H1 (cell line): Measurements from ENCODE around the gene SELENOK. TPM values are rescaled to one million over a fixed set of nuclear protein-coding genes. Genes with fewer than 3 reads are reported as not detected.

Experiments
- CTCF ChIA-PET: fragments of 300-600 bp; sonication (Branson Sonifier 250); formaldehyde crosslinking; loops from one replicate; lab custom pipeline; 2021; ENCODE audit not compliant: partially characterized antibody; lab: Charles Lee
- POLR2A ChIA-PET: fragments of 300-600 bp; sonication (Branson Sonifier 250); formaldehyde crosslinking; loops from one replicate; lab custom pipeline; 2021; ENCODE audit warnings: inconsistent platforms; ENCODE audit not compliant: partially characterized antibody; lab: Charles Lee
- DNase-seq, 2 experiments: peaks; one replicate each; pipeline versions ENCODE4 v3.0.0 to v3.0.0-alpha.2; 2010 to 2022; ENCODE audit warnings: low spot score in 2 of 2, low read depth in 1 of 2, mixed read lengths in 1 of 2
- FAIRE-seq: peaks from 2 replicates; lab custom pipeline; 2011; peaks lifted over from hg19 to GRCh38; lab: Jason Lieb, UNC
- H2AFZ ChIP-seq: 2 replicates; pipeline ENCODE4 v1.8.1; 2012; ENCODE audit warnings: low read length, inconsistent platforms
- H2AK5ac ChIP-seq: 2 replicates; pipeline ENCODE4 v1.6.1; 2013; ENCODE audit warnings: low read depth, low read length
- H2BK120ac ChIP-seq: replicated peaks from 2 replicates; pipeline ENCODE3; 2013; ENCODE audit warnings: low read depth, low read length, inconsistent platforms
- H2BK12ac ChIP-seq: 2 replicates; pipeline ENCODE4 v1.6.1; 2013; ENCODE audit warnings: low read depth, low read length
- H2BK15ac ChIP-seq: 2 replicates; pipeline ENCODE4 v1.6.1; 2013; ENCODE audit warnings: low read length
- H2BK20ac ChIP-seq: 2 replicates; pipeline ENCODE4 v1.6.1; 2013; ENCODE audit warnings: low read length
- H2BK5ac ChIP-seq: 2 replicates; pipeline ENCODE4 v1.6.1; 2013; ENCODE audit warnings: low read depth, low read length
- H3K14ac ChIP-seq: 2 replicates; pipeline ENCODE4 v1.6.1; 2013; ENCODE audit warnings: inconsistent platforms; ENCODE audit not compliant: insufficient read length
- H3K18ac ChIP-seq: 2 replicates; pipeline ENCODE4 v1.6.1; 2013; ENCODE audit warnings: low read length; ENCODE audit errors: extremely low read depth
- H3K23ac ChIP-seq: 2 replicates; pipeline ENCODE4 v1.6.1; 2013; ENCODE audit warnings: inconsistent platforms; ENCODE audit not compliant: insufficient read length
- H3K23me2 ChIP-seq: 2 replicates; pipeline ENCODE4 v1.6.1; 2013; ENCODE audit warnings: low read depth, low read length
- H3K27ac ChIP-seq: 2 replicates; pipeline ENCODE4 v1.6.1; 2011; ENCODE audit warnings: low read depth, low read length, inconsistent platforms
- H3K27me3 ChIP-seq, 4 experiments: replicated peaks in 1 of 4; 1 replicate in 1 of 4; 2 replicates in 3 of 4; pipeline versions ENCODE4 v1.6.1 to v1.8.1; 2011 to 2013; ENCODE audit warnings: low read length in 3 of 4, mild to moderate bottlenecking in 3 of 4, inconsistent platforms in 2 of 4, mixed read lengths in 2 of 4, moderate library complexity in 1 of 4; ENCODE audit not compliant: control insufficient read depth in 3 of 4, insufficient read depth in 3 of 4; ENCODE audit errors: extremely low read depth in 1 of 4
- H3K36me3 ChIP-seq, 4 experiments: 2 replicates each; pipeline versions ENCODE4 v1.6.1 to v1.8.1; 2011 to 2013; ENCODE audit warnings: mild to moderate bottlenecking in 4 of 4, low read length in 3 of 4, moderate library complexity in 2 of 4, control low read depth in 1 of 4, inconsistent platforms in 1 of 4; ENCODE audit not compliant: insufficient read depth in 4 of 4, control insufficient read depth in 2 of 4
- H3K4ac ChIP-seq: replicated peaks from 2 replicates; pipeline ENCODE3; 2013; ENCODE audit warnings: low read length, low read depth, mixed read lengths, inconsistent platforms; ENCODE audit not compliant: insufficient read length
- H3K4me1 ChIP-seq, 4 experiments: replicated peaks in 1 of 4; 1 replicate in 1 of 4; 2 replicates in 3 of 4; pipeline versions ENCODE4 v1.6.1 to v1.8.1; 2011 to 2013; ENCODE audit warnings: low read length in 3 of 4, inconsistent platforms in 2 of 4, mixed read lengths in 1 of 4; ENCODE audit not compliant: insufficient read depth in 4 of 4, control insufficient read depth in 3 of 4
- H3K4me2 ChIP-seq, 2 experiments: 2 replicates each; pipeline versions ENCODE4 v1.6.1 to v1.8.1; 2011 to 2013; ENCODE audit warnings: low read depth in 2 of 2, low read length in 2 of 2, control low read depth in 1 of 2, inconsistent platforms in 1 of 2, mild to moderate bottlenecking in 1 of 2; ENCODE audit not compliant: insufficient read depth in 1 of 2
- H3K4me3 ChIP-seq, 4 experiments: fragments of 200-600, 300-600 bp in 1 of 4; sonication (generic), shearing (Covaris generic), sonication (Bioruptor Twin) in 1 of 4; 2 replicates each; pipeline versions ENCODE4 v1.5.1 to v1.8.1; 2011 to 2016; ENCODE audit warnings: low read length in 4 of 4, low read depth in 3 of 4, control low read depth in 2 of 4, inconsistent platforms in 2 of 4, mild to moderate bottlenecking in 2 of 4, mixed read lengths in 1 of 4, moderate library complexity in 1 of 4; ENCODE audit not compliant: insufficient read depth in 2 of 4; ENCODE audit errors: extremely low read depth in 1 of 4
- H3K56ac ChIP-seq: replicated peaks from 2 replicates; pipeline ENCODE3; 2013; ENCODE audit warnings: low read depth, mild to moderate bottlenecking, mixed read lengths, low read length, inconsistent platforms; ENCODE audit not compliant: insufficient read length
- H3K79me1 ChIP-seq: 2 replicates; pipeline ENCODE4 v1.6.1; 2013; ENCODE audit warnings: low read depth, low read length, control low read depth
- H3K79me2 ChIP-seq, 2 experiments: 2 replicates each; pipeline versions ENCODE4 v1.6.1 to v1.8.1; 2012 to 2013; ENCODE audit warnings: low read length in 2 of 2, mild to moderate bottlenecking in 2 of 2, inconsistent platforms in 1 of 2; ENCODE audit not compliant: insufficient read depth in 2 of 2, control insufficient read depth in 1 of 2
- H3K9ac ChIP-seq, 4 experiments: replicated peaks in 1 of 4; 1 replicate in 1 of 4; 2 replicates in 3 of 4; pipeline versions ENCODE4 v1.6.1 to v1.8.1; 2011 to 2013; ENCODE audit warnings: low read depth in 3 of 4, low read length in 3 of 4, control low read depth in 2 of 4, mild to moderate bottlenecking in 2 of 4, moderate library complexity in 2 of 4, inconsistent platforms in 1 of 4; ENCODE audit errors: extremely low read depth in 1 of 4
- H3K9me3 ChIP-seq, 2 experiments: 2 replicates each; pipeline versions ENCODE4 v1.6.1 to v1.8.1; 2012 to 2013; ENCODE audit warnings: mild to moderate bottlenecking in 2 of 2, moderate library complexity in 2 of 2, control low read depth in 1 of 2, inconsistent platforms in 1 of 2, low read depth in 1 of 2, low read length in 1 of 2, mixed read lengths in 1 of 2; ENCODE audit not compliant: insufficient read depth in 2 of 2
- H4K20me1 ChIP-seq, 2 experiments: replicated peaks in 1 of 2; 2 replicates each; pipeline versions ENCODE3 to v1.8.1; 2011 to 2013; ENCODE audit warnings: inconsistent platforms in 2 of 2, low read length in 2 of 2, mild to moderate bottlenecking in 1 of 2; ENCODE audit not compliant: insufficient read depth in 2 of 2, control insufficient read depth in 1 of 2
- H4K5ac ChIP-seq: 2 replicates; pipeline ENCODE4 v1.6.1; 2013; ENCODE audit warnings: low read length, low read depth, mixed read lengths, inconsistent platforms; ENCODE audit not compliant: insufficient read length
- H4K8ac ChIP-seq: 2 replicates; pipeline ENCODE4 v1.8.0; 2013; ENCODE audit warnings: mild to moderate bottlenecking, moderate library complexity, low read length, inconsistent platforms; ENCODE audit not compliant: insufficient read depth; ENCODE audit errors: extremely low read depth
- H4K91ac ChIP-seq: replicated peaks from 2 replicates; pipeline ENCODE3; 2013; ENCODE audit warnings: low read length, mixed read lengths, inconsistent platforms; ENCODE audit not compliant: insufficient read length
- ATF3 ChIP-seq: IDR thresholded peaks from 2 replicates; pipeline ENCODE4 v1.6.1; 2011; ENCODE audit warnings: low read depth, mild to moderate bottlenecking, low read length; ENCODE audit not compliant: insufficient read depth
- POLR2A ChIP-seq, 2 experiments: IDR thresholded peaks; 1 replicate in 1 of 2; 2 replicates in 1 of 2; pipeline ENCODE4 v1.6.1; 2011; ENCODE audit warnings: low read depth in 2 of 2, low read length in 2 of 2, mild to moderate bottlenecking in 2 of 2; ENCODE audit errors: control extremely low read depth in 1 of 2
- polyA plus RNA-seq, 7 experiments: library from polyadenylated mRNA; depleted of rRNA in 3 of 7; stranded (reverse) in 5 of 7; unstranded in 2 of 7; fragments of >200 nt in 5 of 7; fragments of 200-250 nt in 2 of 7; gene quantifications; 1 replicate in 5 of 7; 2 replicates in 1 of 7; 4 replicates in 1 of 7; pipeline versions ENCODE4 v1.2.1 to v1.2.3, GENCODE V29; 2011 to 2013; ENCODE audit warnings: missing spikeins in 2 of 7, mixed read lengths in 2 of 7
- total RNA-seq: library from RNA; stranded (reverse); fragmentation: NEBNext Ultra II Directional; extraction: Animal tissue kit (Norgen Biotek cat#: 25700); gene quantifications from 2 replicates; pipeline ENCODE4 v1.2.1, GENCODE V29; 2021
- TF ChIP-seq, protein P1 (sequence below), 3 experiments: IDR thresholded peaks; 1 replicate in 2 of 3; 2 replicates in 1 of 3; pipeline versions ENCODE4 v1.5.1 to v1.6.1; 2011; ENCODE audit warnings: low read length in 3 of 3, mild to moderate bottlenecking in 3 of 3, inconsistent platforms in 2 of 3, low read depth in 1 of 3, moderate library complexity in 1 of 3; ENCODE audit not compliant: insufficient read depth in 1 of 3; ENCODE audit errors: control extremely low read depth in 1 of 3

The SELENOK gene
- total and polyA plus RNA-seq, 2 of the 8 experiments (the other 6 are each of a cell fraction or from before 2014, with no cell fraction given): 26.9 to 40.2 TPM

DNA sequence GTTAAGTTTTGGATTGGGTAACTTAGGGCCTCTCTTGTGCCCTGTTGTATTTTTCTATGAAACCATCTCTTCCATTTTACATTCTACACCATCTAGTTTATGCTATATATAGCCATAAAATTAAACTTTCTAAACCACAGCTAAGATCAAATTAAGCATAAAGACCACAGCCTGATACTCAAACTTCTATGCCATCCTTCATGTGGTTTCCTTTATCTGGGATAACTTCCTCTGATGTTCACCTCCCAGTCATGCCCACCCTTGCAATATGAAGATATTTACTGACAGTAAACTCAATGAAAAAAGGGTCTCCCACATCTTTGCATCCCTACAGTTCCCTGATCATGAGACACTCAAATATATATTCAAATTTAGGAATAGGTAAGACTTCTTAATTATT lies 4.2 kb downstream of the SELENOK start:
- Histone ChIP-seq H3K23ac (no peak overlapping the region), H2BK12ac (no peak overlapping the region), H3K27me3 (no peaks in the 10 kb centered on the region), H3K9ac (no peak overlapping the region), H2BK120ac (no peak overlapping the region), H3K18ac (no peak overlapping the region), H4K20me1 (peaks cover 0 to 2% of the 10 kb centered on the region in 2 experiments), H3K23me2 (peaks cover 3% of the 10 kb centered on the region; the same call in 1 of the 2 replicates), H2BK15ac (no peak overlapping the region), H3K27ac (no peak overlapping the region), H3K56ac (no peak overlapping the region), H4K5ac (no peak overlapping the region), H3K79me1 (no peaks in the 10 kb centered on the region), H4K91ac (no peak overlapping the region), H4K8ac (no peak overlapping the region), H3K4ac (no peak overlapping the region), H2BK20ac (no peak overlapping the region), H3K79me2 (peaks cover 0 to 37% of the 10 kb centered on the region in 2 experiments; a peak in 3 of 4 replicates), H3K4me2 (no peak overlapping the region), H3K14ac (no peak overlapping the region), H2AFZ (no peak overlapping the region), H2BK5ac (no peak overlapping the region), H3K4me3 (no peak overlapping the region), H3K9me3 (no peaks in the 10 kb centered on the region), H2AK5ac (no peak overlapping the region), H3K4me1 (peaks cover 0 to 4% (median 2%) of the 10 kb centered on the region in 4 experiments; a peak in 3 of 7 replicates), H3K36me3 (peaks cover 3 to 26% (median 11%) of the 10 kb centered on the region in 4 experiments; a peak in 6 of 8 replicates)
- no peak for FAIRE-seq
- TF ChIP-seq ATF3: no peak
- TF ChIP-seq, protein P1, sequence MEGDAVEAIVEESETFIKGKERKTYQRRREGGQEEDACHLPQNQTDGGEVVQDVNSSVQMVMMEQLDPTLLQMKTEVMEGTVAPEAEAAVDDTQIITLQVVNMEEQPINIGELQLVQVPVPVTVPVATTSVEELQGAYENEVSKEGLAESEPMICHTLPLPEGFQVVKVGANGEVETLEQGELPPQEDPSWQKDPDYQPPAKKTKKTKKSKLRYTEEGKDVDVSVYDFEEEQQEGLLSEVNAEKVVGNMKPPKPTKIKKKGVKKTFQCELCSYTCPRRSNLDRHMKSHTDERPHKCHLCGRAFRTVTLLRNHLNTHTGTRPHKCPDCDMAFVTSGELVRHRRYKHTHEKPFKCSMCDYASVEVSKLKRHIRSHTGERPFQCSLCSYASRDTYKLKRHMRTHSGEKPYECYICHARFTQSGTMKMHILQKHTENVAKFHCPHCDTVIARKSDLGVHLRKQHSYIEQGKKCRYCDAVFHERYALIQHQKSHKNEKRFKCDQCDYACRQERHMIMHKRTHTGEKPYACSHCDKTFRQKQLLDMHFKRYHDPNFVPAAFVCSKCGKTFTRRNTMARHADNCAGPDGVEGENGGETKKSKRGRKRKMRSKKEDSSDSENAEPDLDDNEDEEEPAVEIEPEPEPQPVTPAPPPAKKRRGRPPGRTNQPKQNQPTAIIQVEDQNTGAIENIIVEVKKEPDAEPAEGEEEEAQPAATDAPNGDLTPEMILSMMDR (IDR thresholded peaks at IDR 0.05; ENCODE audit: control extremely low read depth in 1 of 3, insufficient read depth in 1 of 3, low read depth in 1 of 3, low read length in 3 of 3): no peak
- TF ChIP-seq POLR2A (IDR thresholded peaks at IDR 0.05; ENCODE audit: control extremely low read depth in 1 of 2, low read depth in 2 of 2, low read length in 2 of 2): no peak
- ChIA-PET CTCF (interaction anchor here (0.9 kb wide), 1 partner anchor 42 kb away, joined by 3 read pairs; no protein-coding TSS in a partner anchor), POLR2A (interaction anchor here (0.6 to 1.2 kb wide), 2 partner anchors 15 to 62 kb away, joined by 4 read pairs; no protein-coding TSS in a partner anchor)
- no peak for DNase-seq
